NCI-H1436 treated with DMSO at 0.1 percent for 48 hours (cell line): ENCODE measurements around the gene ATP6V1C2.

Experiments used
- DNase-seq: peaks from one replicate; lab custom pipeline; 2025; lab: John Stamatoyannopoulos, UW

The ATP6V1C2 gene

DNA sequence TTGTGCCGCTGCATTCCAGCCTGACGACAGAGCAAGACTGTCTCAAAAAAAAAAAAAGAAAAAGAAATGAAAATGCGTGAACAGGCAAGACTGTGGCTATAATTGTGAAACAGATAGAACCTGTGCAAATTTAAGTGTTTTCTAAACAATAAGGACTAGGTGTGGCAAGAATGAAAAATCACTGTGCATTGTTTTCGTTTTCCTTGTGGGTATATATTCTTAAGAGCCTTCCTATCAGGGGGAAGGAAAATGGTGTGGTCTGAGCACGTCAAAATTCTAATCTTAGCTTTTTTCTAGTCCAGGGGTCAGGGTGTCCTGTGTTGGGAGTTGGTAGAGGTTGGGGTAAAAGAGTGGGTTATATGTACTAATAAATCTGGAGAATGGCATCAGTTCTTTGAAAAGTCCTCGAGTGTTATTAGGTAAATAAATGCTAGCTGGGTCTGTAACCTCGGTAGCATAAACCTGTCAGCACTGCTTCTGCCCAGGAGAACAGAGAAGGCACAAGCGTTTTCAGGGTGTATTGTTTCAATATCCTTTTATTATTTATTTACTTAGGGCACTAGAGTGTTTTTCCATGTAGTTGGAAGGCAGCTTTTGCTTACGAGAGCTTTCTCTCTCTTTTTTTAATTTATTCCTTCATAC, 11.6 kb downstream of the ATP6V1C2 start:
- DNase-seq, result no peak

DNA sequence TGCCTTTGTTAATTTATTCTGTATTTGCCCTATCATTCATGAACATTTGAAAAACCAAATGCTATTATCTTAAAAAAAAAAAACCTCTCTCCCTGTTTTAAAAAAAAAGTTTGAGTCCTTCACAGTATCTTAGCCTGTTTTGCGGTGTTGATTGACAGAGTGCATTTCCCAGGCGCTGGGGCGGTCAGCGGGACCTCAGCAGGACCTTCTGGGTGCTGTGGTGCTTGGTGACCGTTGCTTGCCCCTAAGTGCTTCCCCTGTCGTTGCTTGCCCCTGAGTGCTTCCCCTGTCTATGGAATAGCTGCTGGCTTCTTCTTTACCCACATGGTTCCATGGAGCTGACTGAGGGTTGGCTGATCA, 12.1 kb downstream of the ATP6V1C2 start:
- no peak for DNase-seq

DNA sequence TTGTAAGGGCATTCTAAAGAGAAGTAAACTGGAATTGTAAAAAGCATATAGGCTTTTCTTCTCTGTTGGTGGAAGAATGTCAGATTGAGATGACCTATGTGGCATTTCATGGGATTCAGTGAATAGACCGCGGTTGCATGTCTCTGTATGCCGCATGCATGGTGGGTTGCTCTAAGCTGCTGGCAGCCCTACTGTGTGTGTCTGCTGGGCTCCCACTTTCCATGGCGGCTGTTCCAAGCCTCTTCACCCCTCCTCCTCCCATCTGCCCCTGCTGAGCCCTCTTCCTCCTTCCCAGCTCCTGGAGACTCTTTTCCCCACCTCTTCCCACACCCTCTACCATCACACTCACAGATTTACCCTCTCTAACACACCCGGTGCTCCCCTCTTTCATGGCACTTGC, 12.6 kb downstream of the ATP6V1C2 start:
- no peak for DNase-seq

DNA sequence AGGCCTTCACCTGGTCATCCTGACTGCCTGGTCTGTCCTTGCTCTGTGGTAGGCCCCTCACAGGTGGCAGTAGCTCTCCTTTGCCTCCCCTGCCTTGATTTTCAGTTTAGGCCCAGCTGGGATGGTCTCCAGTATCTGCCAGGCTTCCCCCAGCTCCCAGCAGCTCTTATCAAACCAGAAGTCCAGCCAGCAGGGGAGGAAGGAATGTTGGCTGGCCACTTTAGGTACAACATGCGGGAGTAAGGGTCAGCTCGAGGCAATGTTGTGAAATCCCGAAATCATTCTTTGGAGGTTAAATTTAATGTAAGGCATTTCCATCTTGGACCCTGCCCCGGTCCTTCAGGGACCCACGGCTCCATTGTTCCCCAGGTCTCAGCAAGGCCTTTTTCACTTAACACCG, 16.8 kb downstream of the ATP6V1C2 start:
- no peak for DNase-seq

DNA sequence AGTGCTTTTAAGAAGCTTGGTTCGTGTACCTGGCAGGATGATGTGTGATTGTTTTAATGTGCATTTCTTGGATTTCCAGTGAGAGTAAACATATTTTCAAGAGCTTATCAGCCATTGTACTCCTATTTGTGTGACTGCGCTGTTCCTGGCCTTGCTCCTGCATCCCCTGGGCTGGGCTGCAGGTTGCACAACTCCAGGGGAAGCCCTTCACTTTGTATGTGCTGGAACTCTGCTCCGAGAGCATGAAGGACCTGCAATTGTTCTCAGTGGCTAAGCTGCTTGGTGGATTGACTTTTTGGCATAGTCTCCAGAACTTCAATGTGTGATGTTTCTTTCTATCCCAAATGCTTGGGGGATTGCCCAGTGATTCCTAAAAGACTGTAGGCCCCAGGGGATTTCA, 18.8 kb downstream of the ATP6V1C2 start:
- no peak for DNase-seq

DNA sequence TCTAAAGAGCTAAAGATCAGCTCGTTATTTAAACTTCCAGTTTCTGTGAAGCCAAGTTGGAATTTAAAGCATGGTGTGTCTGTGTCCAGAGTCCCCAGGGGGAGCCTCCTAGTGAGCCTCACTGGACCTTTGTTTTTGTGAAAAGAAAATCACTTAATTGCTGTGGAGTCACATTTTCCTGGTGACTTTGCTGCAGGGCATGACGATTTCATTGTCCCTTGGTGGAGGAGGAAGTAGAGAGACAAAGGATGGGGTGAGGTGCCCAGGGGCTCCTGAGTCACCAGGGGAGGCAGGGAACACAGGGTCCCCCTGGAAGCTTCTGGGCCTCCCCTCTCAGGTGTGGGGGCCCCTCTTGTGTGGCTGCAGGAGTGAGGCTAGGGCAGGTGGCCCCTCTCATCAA, 19.7 kb downstream of the ATP6V1C2 start:
- DNase-seq, result no peak

DNA sequence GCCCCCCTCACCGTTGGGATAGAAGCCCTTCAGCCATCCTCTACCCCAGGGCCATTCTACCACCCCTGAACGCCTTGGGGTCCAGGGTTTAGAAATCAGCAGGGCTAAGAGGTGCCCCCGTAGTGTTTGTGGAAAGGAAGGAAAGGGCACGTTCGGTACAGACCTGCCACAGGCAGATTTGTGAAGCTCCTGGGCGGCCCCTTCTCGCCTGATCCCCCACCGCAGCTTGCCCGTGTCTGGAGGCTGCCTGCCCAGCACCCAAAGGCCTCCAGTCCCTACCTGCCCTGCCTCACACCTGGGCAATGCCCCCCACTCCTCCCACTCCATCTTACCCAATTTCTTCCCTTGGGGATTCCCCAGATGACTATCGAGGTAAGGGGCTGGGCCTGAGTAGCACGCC, 21.2 kb downstream of the ATP6V1C2 start:
- DNase-seq, result no peak

DNA sequence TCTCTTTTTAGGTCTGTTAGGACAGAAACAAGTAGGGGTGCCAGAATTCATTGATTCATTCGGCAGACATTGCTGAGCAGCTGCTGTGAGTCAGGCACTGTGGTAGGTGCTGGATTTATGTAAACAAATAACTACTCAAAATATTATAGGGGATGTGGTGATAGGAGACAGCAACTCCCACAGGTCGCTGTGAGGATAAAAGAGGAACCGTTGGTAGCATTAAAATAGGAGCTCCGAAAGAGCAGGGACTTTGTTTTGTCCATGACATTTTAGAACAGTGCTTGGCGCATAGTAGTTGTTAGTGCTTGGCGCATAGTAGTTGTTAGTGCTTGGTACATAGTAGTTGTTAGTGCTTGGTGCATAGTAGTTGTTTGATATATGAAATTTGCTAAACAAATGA, 29.2 kb downstream of the ATP6V1C2 start:
- no peak for DNase-seq

DNA sequence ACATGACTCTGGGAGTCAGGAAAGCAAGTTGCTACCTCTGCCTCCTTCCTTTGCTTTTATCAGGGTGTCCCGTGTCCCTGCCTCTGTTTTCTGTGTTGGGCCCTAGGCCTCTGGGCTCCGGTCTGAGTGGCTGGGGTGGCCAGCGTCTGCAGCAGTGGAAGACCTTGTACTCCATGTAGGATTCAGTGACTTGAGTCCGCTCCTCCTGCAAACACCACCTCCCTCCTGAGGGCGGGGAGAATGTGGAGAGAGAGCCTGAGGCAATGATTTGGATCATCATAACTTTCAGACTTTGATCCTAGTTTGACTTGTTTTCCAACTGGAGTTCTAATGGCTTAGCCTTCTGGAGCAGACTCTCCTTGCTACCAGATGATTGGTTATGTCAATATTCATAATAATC, 30.8 kb downstream of the ATP6V1C2 start:
- no peak for DNase-seq

DNA sequence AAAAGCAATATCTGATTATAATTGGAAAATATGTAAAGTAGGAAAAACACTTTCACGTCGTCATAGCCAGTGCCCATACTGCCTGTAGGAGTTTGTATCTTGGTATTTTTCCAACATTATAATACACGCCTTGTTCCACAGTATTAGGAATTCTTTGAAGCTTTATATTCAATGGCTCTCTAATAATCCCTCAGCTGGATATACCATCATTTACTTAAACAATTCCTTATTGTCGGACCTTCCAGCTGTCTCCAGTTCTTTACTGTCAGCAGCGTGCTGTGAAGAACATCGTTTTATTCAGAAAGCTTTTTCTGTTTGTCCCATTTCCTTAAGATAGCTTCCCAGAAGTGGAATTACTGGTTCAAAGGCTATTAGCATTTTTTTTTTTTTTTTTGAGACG, 31.7 kb downstream of the ATP6V1C2 start:
- DNase-seq, result no peak

DNA sequence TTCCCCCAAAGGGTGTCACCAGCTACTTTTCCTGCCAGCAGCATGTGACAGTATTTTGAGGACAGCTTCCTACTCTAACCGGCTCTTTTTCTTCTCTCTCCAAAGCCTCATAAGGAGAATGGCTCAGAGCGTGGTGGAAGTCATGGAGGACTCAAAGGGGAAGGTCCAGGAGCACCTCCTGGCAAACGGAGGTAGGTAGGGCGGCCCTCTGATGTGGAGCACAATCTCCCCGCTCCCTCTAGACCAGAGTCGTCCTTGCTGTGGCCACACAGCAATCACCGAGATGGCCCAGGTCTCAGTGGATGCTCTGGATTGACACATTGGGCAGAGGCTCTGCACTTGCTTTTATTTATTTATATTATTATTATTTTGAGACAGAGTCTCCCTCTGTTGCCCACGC, 32.4 kb downstream of the ATP6V1C2 start:
- DNase-seq, result no peak

DNA sequence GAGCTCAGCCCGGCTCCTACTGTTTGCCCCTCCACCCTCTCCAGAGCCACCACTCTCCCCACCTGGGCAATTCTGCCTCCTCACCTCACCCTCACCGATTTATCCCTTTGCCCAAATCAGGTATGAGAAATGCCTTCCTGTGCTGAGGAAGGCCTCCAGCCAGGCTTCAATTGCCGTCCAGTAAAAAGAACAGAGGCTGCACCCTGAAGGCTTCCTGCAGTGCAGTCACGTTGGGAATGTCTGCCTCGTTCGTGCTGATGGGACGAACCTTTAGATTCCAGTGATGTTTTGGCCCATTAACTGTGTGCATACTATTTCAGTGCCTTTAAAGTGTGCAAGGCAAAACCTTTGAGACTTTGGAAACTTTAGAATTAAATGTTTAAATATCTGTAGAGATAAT, 34.2 kb downstream of the ATP6V1C2 start:
- DNase-seq, result no peak

DNA sequence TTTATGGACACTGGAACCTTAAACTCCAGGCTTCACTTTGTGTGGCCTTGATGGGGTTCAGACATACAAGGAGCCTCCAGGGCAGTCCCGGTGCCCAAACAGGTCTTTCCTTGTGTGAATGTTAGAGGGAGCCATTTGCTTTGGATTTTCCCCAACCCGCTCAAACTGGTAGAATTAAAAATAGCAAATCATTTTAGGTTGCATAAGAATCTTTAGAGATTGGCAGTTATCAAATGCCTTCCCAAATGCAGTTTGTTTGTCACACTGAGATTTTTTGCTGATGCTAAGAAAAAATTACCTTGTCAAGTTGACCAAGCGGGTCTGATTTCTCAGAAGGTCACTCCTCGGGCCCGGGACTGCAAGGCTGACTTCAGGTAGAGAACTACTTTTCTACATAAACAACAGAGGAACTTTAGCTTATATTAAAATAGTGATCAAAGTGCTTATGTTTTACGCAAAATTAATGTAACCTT, 36.4 kb downstream of the ATP6V1C2 start:
- DNase-seq, result no peak

DNA sequence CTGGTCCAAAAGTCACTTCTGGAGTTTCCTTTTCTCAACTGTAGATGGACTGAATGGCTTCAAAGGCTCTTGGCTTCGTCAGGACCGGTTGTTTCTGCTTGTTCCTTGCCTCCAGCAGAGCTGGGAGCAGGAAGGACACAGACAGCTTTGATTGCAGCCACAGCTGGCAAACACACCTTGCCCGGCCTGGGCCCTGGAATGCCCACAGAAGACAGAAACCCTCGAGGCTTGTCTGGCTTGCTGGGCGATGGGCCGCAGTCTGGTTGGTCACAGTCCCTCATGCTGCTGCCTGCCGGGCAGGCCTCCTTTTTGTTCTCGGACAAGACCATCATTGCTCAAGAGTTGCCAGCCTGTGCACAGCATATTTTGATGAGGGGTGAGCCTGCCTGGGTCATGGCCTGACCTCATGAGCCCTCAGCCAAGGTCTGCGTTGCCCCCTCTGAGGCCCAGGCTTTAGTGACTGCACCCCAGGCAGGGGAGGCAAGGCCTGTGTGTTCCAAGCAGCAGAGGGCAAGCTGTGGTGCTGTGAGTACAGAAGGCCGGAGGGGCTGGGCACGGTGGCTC, 37.8 kb downstream of the ATP6V1C2 start:
- DNase-seq, result no peak

DNA sequence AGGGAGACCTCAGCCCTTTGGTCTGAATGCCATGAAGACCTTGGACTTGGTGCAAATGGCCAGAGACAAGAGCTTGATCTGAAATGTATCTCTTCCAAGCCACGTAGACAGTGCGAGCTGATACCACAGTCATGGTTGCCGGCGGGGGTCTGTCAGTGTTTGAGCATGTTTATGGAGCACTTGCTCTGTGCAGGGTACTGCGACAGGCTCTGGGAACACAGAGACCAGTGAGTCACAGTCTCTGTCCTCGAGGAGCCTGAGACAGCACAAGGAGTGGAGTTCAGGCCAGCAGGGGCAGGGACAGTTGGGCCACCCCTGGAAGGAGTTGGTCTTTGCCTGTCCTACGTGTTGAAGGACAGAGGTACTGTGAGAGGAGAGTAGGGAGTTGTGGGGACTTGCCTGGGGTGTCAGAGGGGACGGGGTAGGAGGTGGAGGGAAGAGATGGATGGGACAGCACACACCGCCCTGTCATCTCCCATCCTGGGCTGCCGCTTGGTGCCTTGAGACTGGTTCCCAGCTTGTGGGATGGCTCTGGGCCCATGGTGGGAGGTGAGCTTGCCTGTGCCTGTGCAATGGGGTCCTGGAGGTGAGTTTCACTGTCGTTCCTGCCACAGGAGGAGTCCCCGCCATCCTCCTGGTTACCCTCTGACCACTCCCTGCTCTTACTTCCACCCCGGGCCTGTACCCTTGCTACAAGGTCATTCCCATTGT, 39.5 kb downstream of the ATP6V1C2 start:
- no peak for DNase-seq

DNA sequence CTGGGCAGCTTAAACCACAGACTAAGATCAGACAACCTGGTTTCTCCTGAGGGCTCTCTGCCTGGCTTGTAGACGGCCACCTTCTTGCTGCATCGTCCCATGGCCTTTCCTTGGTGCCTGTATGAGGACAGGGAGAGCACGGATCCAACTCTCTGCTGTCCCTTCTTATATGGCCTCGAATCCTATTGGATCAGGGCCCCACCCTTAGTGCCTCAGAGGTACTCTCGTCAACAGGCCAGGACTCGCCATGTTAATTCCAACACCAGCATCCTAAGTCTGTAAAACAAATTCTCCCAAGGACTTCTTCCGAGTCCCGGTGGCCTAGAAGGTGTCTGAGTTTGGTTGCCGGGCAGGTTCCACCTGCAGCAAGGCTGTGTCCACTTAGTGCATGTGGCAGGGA, 40.2 kb downstream of the ATP6V1C2 start:
- DNase-seq, result no peak

DNA sequence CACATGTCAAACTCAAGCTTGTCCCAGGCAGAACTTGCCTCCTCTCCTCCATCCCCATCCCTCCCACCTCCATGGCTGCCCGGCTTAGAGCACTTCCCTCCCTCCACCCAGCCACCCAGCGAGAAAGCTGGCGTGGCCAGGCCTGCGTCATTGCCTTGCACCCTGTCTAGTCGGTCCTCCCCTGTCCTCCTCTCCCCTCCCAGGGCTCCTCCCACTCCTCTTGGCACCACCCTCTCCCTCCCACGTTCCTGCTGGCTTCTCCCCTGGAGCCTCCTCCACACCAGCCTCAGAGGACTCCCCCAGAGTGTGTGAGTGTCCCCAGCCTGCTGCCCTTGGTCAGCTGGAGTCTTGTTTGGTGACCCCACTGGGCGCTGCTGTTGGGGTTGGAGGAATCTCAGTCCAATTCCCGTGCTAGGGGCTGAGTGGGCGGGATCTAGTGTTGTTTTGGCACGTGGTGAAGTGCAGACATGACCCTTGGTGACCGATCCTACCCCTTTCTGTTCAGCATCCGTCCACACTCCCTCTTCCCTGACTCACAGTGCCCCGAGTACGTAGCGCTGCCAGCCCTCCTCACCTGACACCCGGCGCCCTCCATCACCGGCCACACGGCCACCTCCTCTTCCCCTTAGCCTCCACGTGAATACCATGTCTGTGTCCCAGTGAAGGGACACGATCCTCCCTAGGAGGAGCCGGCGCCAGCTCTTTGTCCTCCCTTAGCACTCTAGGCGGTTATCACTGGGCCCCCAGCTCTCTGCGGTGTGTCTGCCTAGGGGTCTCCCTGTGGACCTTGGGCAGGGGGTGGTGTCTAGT, 41.4 kb downstream of the ATP6V1C2 start:
- no peak for DNase-seq

DNA sequence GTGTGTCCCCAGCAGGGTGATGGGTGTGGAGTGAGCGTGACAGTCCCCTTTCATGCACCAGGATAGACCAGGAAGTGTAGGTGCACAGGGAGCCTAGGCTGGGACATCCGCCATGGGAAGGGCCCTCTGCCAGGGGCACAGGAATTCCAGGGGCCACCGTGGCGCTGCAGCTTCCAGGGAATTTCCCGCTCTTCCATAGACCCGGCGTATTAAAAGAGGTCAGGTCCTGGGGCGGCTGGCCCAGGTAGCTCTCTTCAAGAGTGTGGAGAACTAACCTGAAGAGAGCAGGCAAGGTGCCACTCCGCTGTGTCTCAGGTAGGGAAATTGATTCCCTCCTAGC, 42.0 kb downstream of the ATP6V1C2 start:
- no peak for DNase-seq

DNA sequence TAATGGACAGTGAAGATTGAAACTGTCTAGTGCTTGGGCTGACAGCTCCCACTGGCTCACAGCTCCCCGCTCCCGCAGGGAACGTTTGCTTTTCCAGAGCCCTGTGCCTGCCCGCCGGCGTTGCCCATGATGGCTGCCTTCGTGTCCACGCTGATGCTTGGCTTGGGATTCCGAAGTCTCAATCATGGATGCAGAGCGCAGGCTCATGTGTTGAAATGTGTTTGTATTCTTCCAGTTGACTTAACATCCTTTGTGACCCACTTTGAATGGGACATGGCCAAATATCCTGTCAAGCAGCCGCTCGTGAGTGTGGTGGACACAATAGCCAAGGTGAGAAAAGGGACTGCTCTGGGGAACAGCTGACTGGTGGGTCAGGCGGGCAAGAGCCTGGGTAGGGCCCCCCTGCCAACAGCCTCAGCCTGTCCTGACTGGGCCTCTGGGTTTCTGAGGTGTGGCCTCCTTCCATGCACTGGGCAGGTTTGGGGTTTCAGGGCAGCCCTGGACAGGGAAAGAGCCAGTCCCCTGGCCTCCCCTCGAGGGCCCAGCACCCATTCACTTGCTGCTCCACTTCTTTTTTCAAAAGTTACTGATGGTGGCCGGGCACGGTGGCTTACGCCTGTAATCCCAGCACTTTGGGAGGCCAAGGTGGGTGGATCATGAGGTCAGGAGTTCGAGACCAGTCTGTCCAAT, 42.8 kb downstream of the ATP6V1C2 start:
- DNase-seq, result no peak

DNA sequence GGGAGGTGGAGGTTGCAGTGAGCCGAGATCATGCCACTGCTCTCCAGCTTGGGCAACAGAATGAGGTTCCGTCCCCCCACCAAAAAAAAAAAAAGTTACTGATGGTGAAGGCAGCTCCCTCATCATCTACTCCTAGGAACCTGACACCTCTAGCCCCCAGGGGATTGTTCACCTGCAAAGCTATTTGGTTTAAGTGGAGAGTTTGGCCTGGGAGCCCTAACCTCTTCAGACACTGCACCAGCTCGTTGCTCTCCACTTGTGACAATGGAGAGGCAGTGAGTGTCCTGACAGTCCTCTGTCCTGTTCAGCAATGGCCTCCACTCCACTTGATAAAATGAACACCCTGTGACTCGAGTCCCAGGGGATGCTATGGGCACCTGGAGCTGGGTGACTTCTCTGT, 43.5 kb downstream of the ATP6V1C2 start:
- no peak for DNase-seq

DNA sequence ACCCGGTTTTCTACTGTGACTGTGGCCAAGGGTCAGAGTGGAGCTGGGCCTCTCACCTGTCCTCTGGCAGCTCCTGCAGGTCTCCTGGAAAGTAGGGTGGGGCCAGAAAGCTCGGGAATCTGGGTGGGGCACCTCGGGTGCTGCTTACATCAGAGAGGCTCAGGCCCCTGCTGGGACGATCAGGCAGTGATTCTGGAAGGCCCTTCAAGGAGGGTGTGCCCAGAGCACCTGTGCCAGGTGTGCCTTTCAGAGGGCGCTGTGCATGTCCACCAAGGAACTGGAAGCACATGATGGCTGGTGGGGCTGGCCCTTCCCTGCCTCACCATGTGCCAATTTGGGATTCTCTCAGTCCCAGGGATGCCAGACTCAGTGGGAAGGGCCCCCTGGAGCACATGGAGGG, 44.0 kb downstream of the ATP6V1C2 start:
- no peak for DNase-seq

DNA sequence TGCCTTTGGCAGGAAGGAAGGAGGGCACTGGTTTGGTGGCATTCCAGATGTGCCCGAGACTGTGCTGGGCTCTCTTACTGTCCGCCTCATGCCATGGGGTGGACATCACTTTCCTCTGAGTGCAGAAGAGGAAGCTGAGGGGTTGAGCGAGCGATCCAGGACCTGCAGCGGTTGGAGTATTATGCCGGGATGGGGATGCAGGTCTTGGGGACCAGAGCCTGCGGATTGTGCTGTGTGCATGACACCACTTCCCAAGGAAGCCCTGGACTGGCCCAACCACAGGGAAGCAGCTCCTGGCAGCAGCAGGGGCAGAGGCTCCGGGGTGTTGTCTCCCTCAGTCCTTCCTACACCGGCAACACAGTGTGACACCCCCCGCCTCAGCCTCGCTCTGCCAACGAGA, 44.5 kb downstream of the ATP6V1C2 start:
- no peak for DNase-seq
